GM23248 (cell line): ENCODE measurements around the gene DHX58. TPM values are rescaled to one million over a fixed set of nuclear protein-coding genes. Genes with fewer than 3 reads are reported as not detected.

Source experiments
- DNase-seq: peaks from one replicate; pipeline ENCODE4 v3.0.0-alpha.2; 2015
- H2AFZ ChIP-seq: fragments of 200-600 bp; sonication (generic); 2 replicates; pipeline ENCODE4 v1.6.1; 2016; ENCODE audit warnings: antibody characterized with exemption
- H3F3A ChIP-seq: fragments of 200-600 bp; sonication (generic); 2 replicates; pipeline ENCODE4 v1.6.1; 2016; ENCODE audit warnings: mild to moderate bottlenecking, antibody characterized with exemption, mixed run types; ENCODE audit not compliant: insufficient read depth
- H3K27ac ChIP-seq: fragments of 200-600 bp; sonication (generic); 2 replicates; pipeline ENCODE4 v1.5.1; 2016; ENCODE audit warnings: mild to moderate bottlenecking
- H3K27me3 ChIP-seq: fragments of 200-600 bp; sonication (generic); replicated peaks from 2 replicates; pipeline ENCODE4 v1.6.1; 2016; ENCODE audit warnings: mild to moderate bottlenecking; ENCODE audit not compliant: insufficient read depth
- H3K36me3 ChIP-seq: fragments of 200-600 bp; sonication (generic); 2 replicates; pipeline ENCODE4 v1.6.1; 2016; ENCODE audit warnings: low read depth, mild to moderate bottlenecking
- H3K4me1 ChIP-seq: fragments of 200-600 bp; sonication (generic); 2 replicates; pipeline ENCODE4 v1.6.1; 2016; ENCODE audit warnings: mild to moderate bottlenecking; ENCODE audit not compliant: insufficient read depth
- H3K4me2 ChIP-seq: fragments of 200-600 bp; sonication (generic); one replicate; pipeline ENCODE4 v1.6.1; 2016; ENCODE audit warnings: mild to moderate bottlenecking; ENCODE audit not compliant: unreplicated experiment
- H3K4me3 ChIP-seq: fragments of 200-600 bp; sonication (generic); 2 replicates; pipeline ENCODE4 v1.5.1; 2016; ENCODE audit warnings: mild to moderate bottlenecking
- H3K79me2 ChIP-seq: fragments of 200-600 bp; sonication (generic); 2 replicates; pipeline ENCODE4 v1.6.1; 2016; ENCODE audit warnings: mild to moderate bottlenecking; ENCODE audit not compliant: insufficient read depth
- H3K9ac ChIP-seq: fragments of 200-600 bp; sonication (generic); 2 replicates; pipeline ENCODE4 v1.6.1; 2016; ENCODE audit warnings: mild to moderate bottlenecking
- H3K9me2 ChIP-seq: fragments of 200-600 bp; sonication (generic); 2 replicates; pipeline ENCODE4 v1.6.1; 2016; ENCODE audit warnings: mixed run types, mild to moderate bottlenecking, moderate library complexity; ENCODE audit not compliant: insufficient read depth
- H3K9me3 ChIP-seq: fragments of 200-600 bp; sonication (generic); one replicate; pipeline ENCODE4 v1.6.1; 2017; ENCODE audit warnings: low read depth
- H4K20me1 ChIP-seq: fragments of 200-600 bp; sonication (generic); 2 replicates; pipeline ENCODE4 v1.6.0; 2016; ENCODE audit not compliant: insufficient read depth
- EZH2 ChIP-seq: fragments of 200-600 bp; sonication (generic); IDR thresholded peaks from 2 replicates; pipeline ENCODE4 v1.6.1; 2018; ENCODE audit warnings: antibody characterized with exemption, mild to moderate bottlenecking; ENCODE audit not compliant: insufficient read depth, poor library complexity, severe bottlenecking
- EZH2phosphoT487 ChIP-seq: fragments of 200-600 bp; sonication (generic); IDR thresholded peaks from 2 replicates; pipeline ENCODE4 v1.6.1; 2018; ENCODE audit warnings: antibody characterized with exemption, moderate library complexity, mild to moderate bottlenecking, low read depth; ENCODE audit not compliant: insufficient read depth
- WGBS, 2 experiments: methylation state at CpG; one replicate each; pipeline ENCODE4 v1.1.6; 2015 to 2017; ENCODE audit warnings: low lambda C conversion rate in 2 of 2, low coverage in 1 of 2; ENCODE audit errors: missing lambda C conversion rate in 2 of 2; 5-methylcytosine and 5-hydroxymethylcytosine counted together
- in situ Hi-C: fragments of 300-500 bp; cut with MboI; formaldehyde crosslinking; loops from 2 replicates; pipeline ENCODE4 v1.15.0; 2020
- polyA plus RNA-seq: library from polyadenylated mRNA; unstranded; fragments of >200 nt; fragmentation: Nextera tagmentation; extraction: Ambion mirVana; gene quantifications from 2 replicates; pipeline ENCODE4 v1.2.1, GENCODE V29; 2016
- total RNA-seq: library from RNA; depleted of rRNA; stranded (reverse); fragments of >200 nt; shearing (Covaris generic); gene quantifications from 2 replicates; pipeline ENCODE4 v1.2.3, GENCODE V29; 2014

DHX58 gene
- total and polyA plus RNA-seq, 2 experiments from 2014 or later: 2.0 to 2.5 TPM

DNA sequence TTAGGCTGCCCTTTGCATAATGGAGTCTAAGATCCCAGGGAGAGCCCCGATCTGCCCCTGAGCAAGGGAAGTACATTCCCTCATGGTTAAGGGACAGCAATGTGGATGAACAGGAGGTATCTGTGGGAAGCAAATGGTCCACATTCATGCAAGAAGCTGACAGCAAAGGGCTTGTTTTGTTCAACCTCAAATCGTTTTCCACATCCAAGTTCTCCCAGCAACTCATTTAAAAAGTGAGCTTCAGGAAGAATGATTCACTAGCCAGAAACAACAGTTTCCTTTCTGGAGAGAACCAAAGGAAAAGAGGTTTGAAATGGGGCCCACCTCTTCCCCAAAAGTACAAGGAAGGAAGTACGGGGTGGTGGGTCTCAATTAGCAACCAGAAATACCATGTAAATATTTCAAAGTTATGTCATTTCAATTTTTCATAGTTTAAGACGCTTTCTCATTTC, 19.5 kb upstream of the DHX58 start:
- DNase-seq: peak; percentile 58

DNA sequence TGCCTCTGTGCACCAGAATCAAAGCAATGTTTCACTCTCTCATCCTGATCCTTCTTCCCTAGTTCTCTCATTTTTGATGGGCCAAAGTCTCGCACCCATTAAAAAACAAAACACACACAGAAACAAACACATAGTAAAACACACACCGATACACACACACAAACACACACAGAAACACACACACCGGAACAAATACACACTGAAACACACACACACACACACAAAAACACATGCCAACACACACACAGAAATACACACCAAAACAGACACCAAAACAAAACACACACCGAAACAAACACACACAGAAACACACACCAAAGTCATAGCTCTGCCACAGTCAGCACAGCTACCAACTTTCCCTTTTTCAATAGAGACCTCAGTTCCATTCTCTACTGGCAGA, 18.7 kb upstream of the DHX58 start:
- Histone ChIP-seq H3K79me2 (peaks cover 78% of the 10 kb centered on the region), H2AFZ (no peak overlapping the region), H3K9ac (peak overlapping the region; percentile 14; the same call in 1 of the 2 replicates), H4K20me1 (peaks cover 5% of the 10 kb centered on the region; the same call in 1 of the 2 replicates), H3K36me3 (peaks cover 24% of the 10 kb centered on the region; the same call in 1 of the 2 replicates), H3F3A (peaks cover 46% of the 10 kb centered on the region), H3K9me3 (no peaks in the 10 kb centered on the region), H3K27me3 (no peaks in the 10 kb centered on the region), H3K4me1 (peaks cover 40% of the 10 kb centered on the region), H3K4me3 (no peak overlapping the region), H3K27ac (peak overlapping the region; percentile 75), H3K4me2 (peak overlapping the region; percentile 33), H3K9me2 (no peaks in the 10 kb centered on the region)
- DNase-seq: no peak
- TF ChIP-seq EZH2phosphoT487: no peak
- TF ChIP-seq EZH2: no peak
- in situ Hi-C loops: no loop called here
- 97 to 98% methylated on average over 4 of the region's 4 CpGs for WGBS, 2 experiments

More for the DNA sequence above, 19.5 kb upstream of the DHX58 start:
- Histone ChIP-seq H3K27ac (peak overlapping the region; percentile 75), H3K27me3 (no peaks in the 10 kb centered on the region), H3K4me2 (peak overlapping the region; percentile 33), H3K9me2 (no peaks in the 10 kb centered on the region), H3K9me3 (no peaks in the 10 kb centered on the region), H3K4me1 (peaks cover 40% of the 10 kb centered on the region), H4K20me1 (peaks cover 5% of the 10 kb centered on the region; the same call in 1 of the 2 replicates), H3K36me3 (peaks cover 18% of the 10 kb centered on the region; the same call in 1 of the 2 replicates), H2AFZ (no peak overlapping the region), H3K4me3 (no peak overlapping the region), H3K79me2 (peaks cover 86% of the 10 kb centered on the region), H3F3A (peaks cover 44% of the 10 kb centered on the region), H3K9ac (peak overlapping the region; percentile 48)
- 64 to 67% methylated on average over 4 of the region's 4 CpGs for WGBS, 2 experiments
- no peak for TF ChIP-seq EZH2
- no peak for TF ChIP-seq EZH2phosphoT487
- in situ Hi-C loops: no loop called here

DNA sequence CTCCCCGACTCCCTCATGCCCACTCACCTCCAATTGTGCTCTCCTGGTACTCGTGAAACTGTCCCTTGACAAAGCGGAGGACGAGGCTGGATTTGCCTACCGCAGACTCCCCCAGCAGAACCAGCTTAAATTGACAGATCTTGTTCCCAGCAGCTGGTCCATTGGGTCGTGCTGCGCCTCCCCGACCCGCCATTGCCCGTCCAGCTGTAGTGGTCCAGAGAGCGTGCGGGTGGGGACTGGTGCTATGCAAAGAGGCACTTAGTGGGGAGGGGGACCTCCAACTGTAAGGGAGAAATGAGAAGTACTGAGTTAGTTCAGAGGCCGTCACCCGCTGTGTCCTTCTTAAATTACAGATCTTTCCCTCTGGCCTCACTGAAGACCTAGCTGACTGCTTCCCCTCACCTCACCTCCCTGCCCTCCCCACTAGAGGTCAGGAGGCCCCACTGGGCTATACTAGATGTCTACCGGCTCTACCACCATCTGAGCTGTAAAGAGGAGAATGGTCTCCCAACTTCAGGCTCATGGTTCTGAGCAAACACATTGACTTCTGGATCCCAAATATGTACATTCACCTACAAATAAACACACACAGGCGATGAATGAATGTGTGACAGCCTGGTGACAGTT, 17.9 kb upstream of the DHX58 start:
- Histone ChIP-seq H4K20me1 (peaks cover 5% of the 10 kb centered on the region; the same call in 1 of the 2 replicates), H3K79me2 (peaks cover 70% of the 10 kb centered on the region)

DNA sequence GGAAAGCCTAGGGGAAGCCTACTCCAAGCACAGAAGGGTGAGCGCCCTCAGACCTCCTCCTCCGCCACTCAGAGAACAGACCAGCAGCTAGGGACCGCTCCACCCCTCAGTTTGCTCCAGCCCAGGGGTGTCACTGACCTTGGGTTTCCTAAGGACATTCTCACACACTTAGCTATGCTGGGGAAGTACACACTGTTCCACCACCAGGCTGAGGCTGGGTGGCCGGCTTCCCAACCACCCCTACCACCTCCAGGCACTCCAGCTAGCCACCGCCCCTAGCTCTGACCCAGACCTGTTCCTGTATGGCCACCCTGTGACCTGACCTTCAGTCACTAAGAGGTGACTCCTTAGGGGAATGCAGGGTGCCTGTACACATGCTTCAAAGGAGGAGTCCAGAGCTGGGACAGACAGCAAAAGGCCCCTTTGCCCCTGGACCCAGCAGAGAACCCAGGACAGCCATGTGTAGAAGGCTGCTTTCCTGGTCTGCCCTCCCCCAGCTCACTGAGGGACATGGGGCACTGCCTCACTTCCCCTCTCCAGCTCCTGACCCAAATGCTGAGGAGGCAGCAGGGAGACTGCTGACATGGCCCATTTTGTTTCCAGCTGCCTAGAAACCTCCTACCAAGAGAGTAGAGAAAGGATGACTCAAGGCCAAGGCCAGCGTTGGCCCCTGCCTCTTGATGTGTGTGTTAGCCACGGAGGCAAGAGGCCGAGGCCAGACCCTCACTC, 16.8 kb upstream of the DHX58 start:
- TF ChIP-seq EZH2 (no peak), EZH2phosphoT487 (no peak)
- Histone ChIP-seq H3K9ac (no peak overlapping the region), H3K27ac (no peak overlapping the region), H3K27me3 (no peaks in the 10 kb centered on the region), H3K4me1 (peaks cover 30% of the 10 kb centered on the region), H3F3A (peaks cover 39% of the 10 kb centered on the region), H3K4me2 (no peak overlapping the region), H3K9me2 (no peaks in the 10 kb centered on the region), H3K36me3 (peaks cover 29% of the 10 kb centered on the region; the same call in 1 of the 2 replicates), H3K4me3 (no peak overlapping the region), H2AFZ (no peak overlapping the region), H3K9me3 (no peaks in the 10 kb centered on the region), H3K79me2 (peaks cover 59% of the 10 kb centered on the region), H4K20me1 (peaks cover 5% of the 10 kb centered on the region; the same call in 1 of the 2 replicates)
- DNase-seq: no peak
- 86 to 88% methylated on average over 8 of the region's 8 CpGs for WGBS, 2 experiments
- in situ Hi-C loops: no loop called here

More for the DNA sequence above, 17.9 kb upstream of the DHX58 start:
- Histone ChIP-seq H3K9ac (no peak overlapping the region), H3K4me1 (peaks cover 33% of the 10 kb centered on the region), H3K36me3 (peaks cover 29% of the 10 kb centered on the region; the same call in 1 of the 2 replicates), H3K9me3 (no peaks in the 10 kb centered on the region), H3F3A (peaks cover 44% of the 10 kb centered on the region), H3K9me2 (no peaks in the 10 kb centered on the region), H2AFZ (no peak overlapping the region), H3K4me3 (no peak overlapping the region), H3K27me3 (no peaks in the 10 kb centered on the region), H3K27ac (no peak overlapping the region), H3K4me2 (no peak overlapping the region)
- no peak for DNase-seq
- TF ChIP-seq EZH2phosphoT487: no peak
- 91 to 95% methylated on average over 14 to 16 of the region's 16 CpGs for WGBS, 2 experiments
- in situ Hi-C loops: no loop called here
